Measurements from ENCODE around the gene SLC27A3. TPM values are rescaled to one million over a fixed set of nuclear protein-coding genes. Genes with fewer than 3 reads are reported as not detected.
"Not testable (repeated sequence)": the region's sequence is repeated elsewhere in the genome, so short reads cannot be mapped to it uniquely, and the experiment has no call there.

SLC27A3 gene
- total RNA-seq, 1 experiment from 2014 or later, result 42.0 TPM

DNA sequence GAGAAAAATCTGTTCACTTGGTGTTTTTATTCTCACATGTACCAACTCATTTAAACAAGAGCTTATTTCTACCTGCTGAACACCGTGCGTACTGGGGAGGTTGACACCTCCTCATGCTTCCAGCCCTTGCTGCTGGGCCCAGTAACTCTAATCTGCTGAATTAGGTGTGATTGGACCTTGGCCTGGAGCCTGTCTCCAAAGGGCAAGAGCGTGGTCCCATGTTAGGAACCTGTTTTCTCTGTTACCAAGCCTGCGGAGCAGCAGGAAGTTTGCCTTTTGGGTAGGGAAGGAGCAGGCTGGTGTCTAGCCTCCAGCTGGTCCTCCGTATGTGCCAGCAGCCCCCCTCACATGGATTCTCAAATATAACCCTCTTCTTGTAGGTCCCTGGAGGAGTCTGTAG is 10.9 kb upstream of the SLC27A3 start:
- H3K79me2 ChIP-seq (ENCODE audit: insufficient read depth, low read length), result no peaks in the 10 kb centered on the region
- no peak overlapping the region for H2BK15ac ChIP-seq (ENCODE audit: low read depth, low read length)
- H2BK5ac ChIP-seq (ENCODE audit: insufficient read length, low read length), result no peak overlapping the region
- DNase-seq, result no peak
- no peaks in the 10 kb centered on the region for H3K4me1 ChIP-seq (ENCODE audit: insufficient read depth, low read length)
- Mint-ChIP-seq H3K4me1 (peaks cover 0 to under 1% of the 10 kb centered on the region in 2 experiments; a peak in 1 of 4 replicates), H3K27ac (peak overlapping the region in 1 of 3 experiments; percentile 23; a peak in 1 of 7 replicates), H3K4me3 (no peak overlapping the region), H3K36me3 (ENCODE audit: insufficient read depth in 1 of 3, low read depth in 3 of 3) (peaks cover 50 to 93% (median 85%) of the 10 kb centered on the region in 3 experiments; a peak in 6 of 7 replicates), H3K9me3 (no peaks in the 10 kb centered on the region), H3K27me3 (ENCODE audit: low read depth) (no peaks in the 10 kb centered on the region)
- no peak overlapping the region for H3K14ac ChIP-seq (ENCODE audit: insufficient read depth, low read length)
- H3T11ph ChIP-seq (ENCODE audit: low read length), result no peak overlapping the region
- H3K27ac ChIP-seq (ENCODE audit: insufficient read length, low read depth, low read length), result no peak overlapping the region
- H3K23me2 ChIP-seq (ENCODE audit: insufficient read length, low read depth, low read length, poor library complexity, severe bottlenecking), result no peaks in the 10 kb centered on the region
- H3K27me3 ChIP-seq (ENCODE audit: insufficient read depth, low read length), result no peaks in the 10 kb centered on the region
- TF ChIP-seq CTCF (conservative IDR thresholded peaks at IDR 0.05), result no peak
- H3K56ac ChIP-seq (ENCODE audit: insufficient read length, low read depth, low read length), result no peak overlapping the region
- no CpG with 5 or more reads among the region's 5 CpGs for WGBS (ENCODE audit: extremely low coverage, insufficient read length, low lambda C conversion rate)
- H3K9me3 ChIP-seq (ENCODE audit: control insufficient read depth, low read depth, low read length), result no peaks in the 10 kb centered on the region
- no peak overlapping the region for H3K23ac ChIP-seq (ENCODE audit: insufficient read length, low read depth, low read length)
- no peak overlapping the region for H2BK120ac ChIP-seq (ENCODE audit: low read depth, low read length, poor library complexity, severe bottlenecking)
- H3K18ac ChIP-seq (ENCODE audit: insufficient read length, low read depth, low read length), result no peak overlapping the region
- no peak overlapping the region for H4K5ac ChIP-seq (ENCODE audit: insufficient read length, low read depth, low read length)
- H2AK5ac ChIP-seq (ENCODE audit: insufficient read length, low read length), result no peak overlapping the region
- H4K8ac ChIP-seq (replicated peaks; ENCODE audit: insufficient read length, low read depth, low read length), result no peak overlapping the region
- no peak overlapping the region for H3K4ac ChIP-seq (ENCODE audit: low read depth, low read length)
- H2AFZ ChIP-seq (ENCODE audit: low read length), result no peak overlapping the region
- no peak overlapping the region for H3K4me2 ChIP-seq (ENCODE audit: insufficient read depth, insufficient read length, low read length)
- H2BK20ac ChIP-seq (ENCODE audit: low read depth, low read length, poor library complexity, severe bottlenecking), result no peak overlapping the region
- H3K79me1 ChIP-seq (ENCODE audit: insufficient read depth, low read depth, low read length, poor library complexity, severe bottlenecking), result no peaks in the 10 kb centered on the region
- no peaks in the 10 kb centered on the region for H4K20me1 ChIP-seq (ENCODE audit: control insufficient read depth, insufficient read depth, insufficient read length)
- no peak overlapping the region for H4K91ac ChIP-seq (ENCODE audit: insufficient read length, low read depth, low read length)
- no peak overlapping the region for H3K9ac ChIP-seq (ENCODE audit: extremely low read depth, insufficient read length, low read length)
- H2BK12ac ChIP-seq (ENCODE audit: insufficient read length, low read depth, low read length), result no peak overlapping the region

GRCh38 chr1:153766663-153767062 is 8.5 kb upstream of the SLC27A3 start:
- H3K23me2 ChIP-seq (ENCODE audit: insufficient read length, low read depth, low read length, poor library complexity, severe bottlenecking); H3K79me2 ChIP-seq (ENCODE audit: insufficient read depth, low read length); H3K56ac ChIP-seq (ENCODE audit: insufficient read length, low read depth, low read length); H3K27me3 Mint-ChIP-seq (ENCODE audit: low read depth); H2BK15ac ChIP-seq (ENCODE audit: low read depth, low read length); H3K18ac ChIP-seq (ENCODE audit: insufficient read length, low read depth, low read length); H3K23ac ChIP-seq (ENCODE audit: insufficient read length, low read depth, low read length); H3K4me2 ChIP-seq (ENCODE audit: insufficient read depth, insufficient read length, low read length); H3K14ac ChIP-seq (ENCODE audit: insufficient read depth, low read length); H3K27me3 ChIP-seq (ENCODE audit: insufficient read depth, low read length); H3K9ac ChIP-seq (ENCODE audit: extremely low read depth, insufficient read length, low read length); H3K9me3 ChIP-seq (ENCODE audit: control insufficient read depth, low read depth, low read length); H3K4me3 Mint-ChIP-seq; H4K5ac ChIP-seq (ENCODE audit: insufficient read length, low read depth, low read length); H3K79me1 ChIP-seq (ENCODE audit: insufficient read depth, low read depth, low read length, poor library complexity, severe bottlenecking); H2BK20ac ChIP-seq (ENCODE audit: low read depth, low read length, poor library complexity, severe bottlenecking); H4K91ac ChIP-seq (ENCODE audit: insufficient read length, low read depth, low read length); DNase-seq; H4K20me1 ChIP-seq (ENCODE audit: control insufficient read depth, insufficient read depth, insufficient read length); H3K27ac Mint-ChIP-seq; H2BK120ac ChIP-seq (ENCODE audit: low read depth, low read length, poor library complexity, severe bottlenecking); H2BK5ac ChIP-seq (ENCODE audit: insufficient read length, low read length); H3K4ac ChIP-seq (ENCODE audit: low read depth, low read length); H2AK5ac ChIP-seq (ENCODE audit: insufficient read length, low read length); H4K8ac ChIP-seq (replicated peaks; ENCODE audit: insufficient read length, low read depth, low read length); H3K9me3 Mint-ChIP-seq; H3T11ph ChIP-seq (ENCODE audit: low read length); H2BK12ac ChIP-seq (ENCODE audit: insufficient read length, low read depth, low read length); H3K27ac ChIP-seq (ENCODE audit: insufficient read length, low read depth, low read length); H3K4me1 ChIP-seq (ENCODE audit: insufficient read depth, low read length); H2AFZ ChIP-seq (ENCODE audit: low read length): not testable (repeated sequence)
- H3K36me3 Mint-ChIP-seq (ENCODE audit: insufficient read depth in 1 of 3, low read depth in 3 of 3), result peaks cover 50 to 90% (median 79%) of the 10 kb centered on the region in 3 experiments; a peak in 6 of 7 replicates
- WGBS (ENCODE audit: extremely low coverage, insufficient read length, low lambda C conversion rate), result no CpG with 5 or more reads among the region's 10 CpGs
- H3K4me1 Mint-ChIP-seq, result peaks cover 3 to 17% of the 10 kb centered on the region in 2 experiments; a peak in 2 of 4 replicates
